IPS-15b (cell line): ENCODE measurements around the gene SHC1.
A peak's percentile ranks its signal among the peaks of the same experiment; 100 is the strongest.
"Not testable (repeated sequence)": the region's sequence is repeated elsewhere in the genome, so short reads cannot be mapped to it uniquely, and the experiment has no call there.

Source experiments
- H3K27me3 ChIP-seq: one replicate; pipeline ENCODE4 v1.6.1; 2013; ENCODE audit warnings: low read length; ENCODE audit not compliant: control insufficient read depth, insufficient read depth
- H3K36me3 ChIP-seq: one replicate; pipeline ENCODE4 v1.6.1; 2013; ENCODE audit warnings: low read length; ENCODE audit not compliant: control insufficient read depth, insufficient read depth
- H3K4me1 ChIP-seq: one replicate; pipeline ENCODE4 v1.6.1; 2013; ENCODE audit warnings: mild to moderate bottlenecking, low read length; ENCODE audit not compliant: control insufficient read depth, insufficient read depth
- H3K4me3 ChIP-seq: one replicate; pipeline ENCODE4 v1.5.1; 2013; ENCODE audit warnings: low read depth, low read length
- H3K9ac ChIP-seq: one replicate; pipeline ENCODE4 v1.6.1; 2013; ENCODE audit warnings: low read depth, mild to moderate bottlenecking, low read length
- H3K9me3 ChIP-seq: one replicate; pipeline ENCODE4 v1.6.1; 2013; ENCODE audit warnings: mild to moderate bottlenecking, low read length; ENCODE audit not compliant: control insufficient read depth, insufficient read depth

The SHC1 gene

GRCh38 chr1:154998818-154999570 is 28.4 kb upstream of the SHC1 start:
- Histone ChIP-seq H3K27me3 (peaks cover 5% of the 10 kb centered on the region), H3K4me3 (peak overlapping the region; percentile 89), H3K36me3 (no peaks in the 10 kb centered on the region), H3K4me1 (no peaks in the 10 kb centered on the region), H3K9ac (no peak overlapping the region), H3K9me3 (no peaks in the 10 kb centered on the region)

- H3K27me3 ChIP-seq, result peaks cover 5% of the 10 kb centered on the region
- H3K9ac ChIP-seq, result no peak overlapping the region
- H3K9me3 ChIP-seq, result no peaks in the 10 kb centered on the region
- no peaks in the 10 kb centered on the region for H3K4me1 ChIP-seq
- no peaks in the 10 kb centered on the region for H3K36me3 ChIP-seq
- H3K4me3 ChIP-seq, result no peak overlapping the region
Measured at GRCh38 chr1:154998201-154998780, 27.7 kb upstream of the SHC1 start.

- Histone ChIP-seq H3K27me3 (peaks cover 5% of the 10 kb centered on the region), H3K4me1 (peaks cover 3% of the 10 kb centered on the region), H3K9ac (no peak overlapping the region), H3K9me3 (no peaks in the 10 kb centered on the region), H3K4me3 (no peak overlapping the region), H3K36me3 (no peaks in the 10 kb centered on the region)
Measured at GRCh38 chr1:154996966-154997701, 26.6 kb upstream of the SHC1 start.

- H3K9me3 ChIP-seq, H3K4me1 ChIP-seq: not testable (repeated sequence)
Measured at GRCh38 chr1:154995301-154995983, 24.9 kb upstream of the SHC1 start.

GRCh38 chr1:154994591-154994990 is 24.0 kb upstream of the SHC1 start:
- Histone ChIP-seq H3K27me3 (peaks cover 5% of the 10 kb centered on the region), H3K4me1 (peaks cover 3% of the 10 kb centered on the region), H3K9ac (no peak overlapping the region), H3K36me3 (peaks cover 12% of the 10 kb centered on the region), H3K4me3 (no peak overlapping the region), H3K9me3 (no peaks in the 10 kb centered on the region)

More at GRCh38 chr1:154995301-154995983, 24.9 kb upstream of the SHC1 start:
- not testable (repeated sequence) for H3K9ac ChIP-seq, H3K36me3 ChIP-seq, H3K27me3 ChIP-seq, H3K4me3 ChIP-seq

- no peaks in the 10 kb centered on the region for H3K9me3 ChIP-seq
- H3K27me3 ChIP-seq, result peaks cover 5% of the 10 kb centered on the region
- no peak overlapping the region for H3K4me3 ChIP-seq
- H3K36me3 ChIP-seq, result peaks cover 16% of the 10 kb centered on the region
- peaks cover 3% of the 10 kb centered on the region for H3K4me1 ChIP-seq
- H3K9ac ChIP-seq, result no peak overlapping the region
Measured at GRCh38 chr1:154994269-154994587, 23.7 kb upstream of the SHC1 start.

- peaks cover 21% of the 10 kb centered on the region for H3K36me3 ChIP-seq
- no peak within 1 kb of the TSS for H3K4me3 ChIP-seq
- peaks cover 3% of the 10 kb centered on the region for H3K4me1 ChIP-seq
- no peaks in the 10 kb centered on the region for H3K9me3 ChIP-seq
- H3K9ac ChIP-seq, result no peak within 1 kb of the TSS
- H3K27me3 ChIP-seq, result peaks cover 5% of the 10 kb centered on the region
Measured at GRCh38 chr1:154993572-154994268, 23.2 kb upstream of the SHC1 start, which contains the start of gene LENEP. LENEP (plus strand) TSS chr1:154993586; CDS start chr1:154993608, 22 bp downstream.

- peaks cover 29% of the 10 kb centered on the region for H3K36me3 ChIP-seq
- peaks cover 4% of the 10 kb centered on the region for H3K27me3 ChIP-seq
- no peak overlapping the region for H3K9ac ChIP-seq
- no peak overlapping the region for H3K4me3 ChIP-seq
- peaks cover 3% of the 10 kb centered on the region for H3K4me1 ChIP-seq
- no peaks in the 10 kb centered on the region for H3K9me3 ChIP-seq
Measured at GRCh38 chr1:154992721-154993571, 22.4 kb upstream of the SHC1 start.

GRCh38 chr1:154990276-154990675 is 19.7 kb upstream of the SHC1 start:
- H3K9me3 ChIP-seq, result no peaks in the 10 kb centered on the region
- no peak overlapping the region for H3K9ac ChIP-seq
- peaks cover 41% of the 10 kb centered on the region for H3K36me3 ChIP-seq
- no peaks in the 10 kb centered on the region for H3K27me3 ChIP-seq
- peaks cover 3% of the 10 kb centered on the region for H3K4me1 ChIP-seq
- no peak overlapping the region for H3K4me3 ChIP-seq

- peaks cover 41% of the 10 kb centered on the region for H3K36me3 ChIP-seq
- H3K4me1 ChIP-seq, result peaks cover 3% of the 10 kb centered on the region
- no peaks in the 10 kb centered on the region for H3K27me3 ChIP-seq
- H3K9me3 ChIP-seq, result no peaks in the 10 kb centered on the region
- H3K4me3 ChIP-seq, result no peak overlapping the region
- no peak overlapping the region for H3K9ac ChIP-seq
Measured at GRCh38 chr1:154989195-154989860, 18.8 kb upstream of the SHC1 start.
